Activated CD4-positive, CD25-positive, alpha-beta regulatory T cell treated with anti-CD3 and anti-CD28 coated beads, Interleukin-2, amount 50 U/mL, for 24 hours (primary cell): ENCODE results near the gene ZSWIM6.
A peak's percentile ranks its signal among the peaks of the same experiment; 100 is the strongest.

ENCODE experiments used
- ATAC-seq, 2 donors: fragments of 150-1000 bp; cut with Tn5 transposase; one replicate each; pipeline ENCODE4 v1.10.0; 2021; ENCODE audit warnings: mild to moderate bottlenecking in 1 of 2, moderate library complexity in 1 of 2

The ZSWIM6 gene

GRCh38 chr5:61449804-61450492 lies 117.9 kb downstream of the ZSWIM6 start:
- ATAC-seq, result no peak

GRCh38 chr5:61450493-61451279 lies 118.6 kb downstream of the ZSWIM6 start:
- no peak for ATAC-seq

- no peak for ATAC-seq
These were observed 123.3 kb downstream of the ZSWIM6 start for GRCh38 chr5:61455179-61456006.

GRCh38 chr5:61460471-61460870 lies 128.4 kb downstream of the ZSWIM6 start:
- no peak for ATAC-seq

- no peak for ATAC-seq
These were observed 129.4 kb downstream of the ZSWIM6 start for GRCh38 chr5:61461417-61461816.

GRCh38 chr5:61461926-61462325 lies 129.9 kb downstream of the ZSWIM6 start:
- no peak for ATAC-seq

- ATAC-seq, result no peak
These were observed 131.5 kb downstream of the ZSWIM6 start for GRCh38 chr5:61463596-61463995.

- no peak for ATAC-seq
These were observed 132.5 kb downstream of the ZSWIM6 start for GRCh38 chr5:61464512-61464911.

- ATAC-seq, result no peak
These were observed 133.0 kb downstream of the ZSWIM6 start for GRCh38 chr5:61465066-61465465.

GRCh38 chr5:61465496-61465895 lies 133.4 kb downstream of the ZSWIM6 start:
- no peak for ATAC-seq

GRCh38 chr5:61466017-61466416 lies 134.0 kb downstream of the ZSWIM6 start:
- no peak for ATAC-seq

GRCh38 chr5:61467766-61468482 lies 135.9 kb downstream of the ZSWIM6 start:
- no peak for ATAC-seq

GRCh38 chr5:61468483-61468865 lies 136.4 kb downstream of the ZSWIM6 start:
- ATAC-seq, result no peak

GRCh38 chr5:61471352-61471751 lies 139.3 kb downstream of the ZSWIM6 start:
- no peak for ATAC-seq

GRCh38 chr5:61472172-61472958 lies 140.3 kb downstream of the ZSWIM6 start:
- peak; percentile 17 to 33 for ATAC-seq

- no peak for ATAC-seq
These were observed 142.7 kb downstream of the ZSWIM6 start for GRCh38 chr5:61474746-61475145.

- no peak for ATAC-seq
These were observed 145.7 kb downstream of the ZSWIM6 start for GRCh38 chr5:61477788-61478187.

GRCh38 chr5:61479850-61480614 lies 148.0 kb downstream of the ZSWIM6 start:
- ATAC-seq, result no peak

GRCh38 chr5:61482980-61483379 lies 150.9 kb downstream of the ZSWIM6 start:
- no peak for ATAC-seq

- no peak for ATAC-seq
These were observed 154.4 kb downstream of the ZSWIM6 start for GRCh38 chr5:61486476-61486875.

GRCh38 chr5:61489574-61489973 lies 157.5 kb downstream of the ZSWIM6 start:
- ATAC-seq, result no peak
